Measurements from ENCODE around the gene CYP2U1.

CYP2U1 gene

GRCh38 chr4:107970063-107970798, 38.9 kb downstream of the CYP2U1 start:
- no peaks in the 10 kb centered on the region for H4K20me1 ChIP-seq (ENCODE audit: insufficient read depth, low read length)
- H3K27me3 ChIP-seq (replicated peaks; ENCODE audit: insufficient read depth, low read length): no peaks in the 10 kb centered on the region
- H3K4me2 ChIP-seq (ENCODE audit: low read depth, low read length): no peak overlapping the region
- no peak overlapping the region for H3K9ac ChIP-seq (ENCODE audit: low read length)
- no peak overlapping the region for H2AFZ ChIP-seq (ENCODE audit: low read length)
- no peak for TF ChIP-seq EZH2 (optimal IDR thresholded peaks at IDR 0.05; ENCODE audit: low read depth, low read length)
- TF ChIP-seq CTCF (IDR thresholded peaks at IDR 0.05; ENCODE audit: low read length): no peak
- H3K4me3 ChIP-seq (ENCODE audit: low read length): no peak overlapping the region
- H3K4me1 ChIP-seq (ENCODE audit: low read length): no peaks in the 10 kb centered on the region
- no peaks in the 10 kb centered on the region for H3F3A ChIP-seq (ENCODE audit: insufficient read depth, low read length)
- H3K79me2 ChIP-seq (ENCODE audit: low read length): no peaks in the 10 kb centered on the region
- no peak overlapping the region for H3K27ac ChIP-seq (ENCODE audit: low read length)
- no peaks in the 10 kb centered on the region for H3K36me3 ChIP-seq (replicated peaks; ENCODE audit: insufficient read depth, low read length)
- no peak for DNase-seq
- no peaks in the 10 kb centered on the region for H3K9me3 ChIP-seq (replicated peaks; ENCODE audit: insufficient read depth, low read length)
- no peaks in the 10 kb centered on the region for H3K9me2 ChIP-seq (replicated peaks; ENCODE audit: insufficient read depth, low read length)

- H3K9me2 ChIP-seq (replicated peaks; ENCODE audit: insufficient read depth, low read length): no peaks in the 10 kb centered on the region
- H3K9me3 ChIP-seq (replicated peaks; ENCODE audit: insufficient read depth, low read length): no peaks in the 10 kb centered on the region
- TF ChIP-seq CTCF (IDR thresholded peaks at IDR 0.05; ENCODE audit: low read length) (no peak), EZH2 (optimal IDR thresholded peaks at IDR 0.05; ENCODE audit: low read depth, low read length) (no peak), EZH2phosphoT487 (IDR thresholded peaks at IDR 0.05; ENCODE audit: low read length) (no peak)
- H3K79me2 ChIP-seq (ENCODE audit: low read length): no peaks in the 10 kb centered on the region
- no peak overlapping the region for H3K27ac ChIP-seq (ENCODE audit: low read length)
- H3F3A ChIP-seq (ENCODE audit: insufficient read depth, low read length): no peaks in the 10 kb centered on the region
- H3K4me3 ChIP-seq (ENCODE audit: low read length): no peak overlapping the region
- H3K9ac ChIP-seq (ENCODE audit: low read length): no peak overlapping the region
- H3K4me2 ChIP-seq (ENCODE audit: low read depth, low read length): no peak overlapping the region
- no peak overlapping the region for H2AFZ ChIP-seq (ENCODE audit: low read length)
- no peaks in the 10 kb centered on the region for H3K36me3 ChIP-seq (replicated peaks; ENCODE audit: insufficient read depth, low read length)
- H3K27me3 ChIP-seq (replicated peaks; ENCODE audit: insufficient read depth, low read length): no peaks in the 10 kb centered on the region
- no peaks in the 10 kb centered on the region for H3K4me1 ChIP-seq (ENCODE audit: low read length)
- no peak for DNase-seq
- no peaks in the 10 kb centered on the region for H4K20me1 ChIP-seq (ENCODE audit: insufficient read depth, low read length)
Observed at GRCh38 chr4:107972605-107973004, 41.3 kb downstream of the CYP2U1 start.

- H3F3A ChIP-seq (ENCODE audit: insufficient read depth, low read length): no peaks in the 10 kb centered on the region
- no peaks in the 10 kb centered on the region for H3K4me1 ChIP-seq (ENCODE audit: low read length)
- no peaks in the 10 kb centered on the region for H3K36me3 ChIP-seq (replicated peaks; ENCODE audit: insufficient read depth, low read length)
- no peaks in the 10 kb centered on the region for H3K9me2 ChIP-seq (replicated peaks; ENCODE audit: insufficient read depth, low read length)
- no peak overlapping the region for H3K27ac ChIP-seq (ENCODE audit: low read length)
- H3K79me2 ChIP-seq (ENCODE audit: low read length): no peaks in the 10 kb centered on the region
- H3K4me2 ChIP-seq (ENCODE audit: low read depth, low read length): no peak overlapping the region
- H4K20me1 ChIP-seq (ENCODE audit: insufficient read depth, low read length): no peaks in the 10 kb centered on the region
- no peak overlapping the region for H2AFZ ChIP-seq (ENCODE audit: low read length)
- no peak for DNase-seq
- H3K9me3 ChIP-seq (replicated peaks; ENCODE audit: insufficient read depth, low read length): no peaks in the 10 kb centered on the region
- TF ChIP-seq CTCF (IDR thresholded peaks at IDR 0.05; ENCODE audit: low read length) (no peak), EZH2 (optimal IDR thresholded peaks at IDR 0.05; ENCODE audit: low read depth, low read length) (no peak), EZH2phosphoT487 (IDR thresholded peaks at IDR 0.05; ENCODE audit: low read length) (no peak)
- no peak overlapping the region for H3K9ac ChIP-seq (ENCODE audit: low read length)
- H3K27me3 ChIP-seq (replicated peaks; ENCODE audit: insufficient read depth, low read length): no peaks in the 10 kb centered on the region
- no peak overlapping the region for H3K4me3 ChIP-seq (ENCODE audit: low read length)
Observed at GRCh38 chr4:107974523-107974922, 43.2 kb downstream of the CYP2U1 start.

All from MM.1S (cell line).